PC-3 (cell line): ENCODE measurements around the gene PIGN.

ENCODE experiments used
- EZH2 ChIP-seq: fragments of 300-600 bp; sonication (generic); IDR thresholded peaks from one replicate; pipeline ENCODE4 v1.6.1; 2017; ENCODE audit warnings: antibody characterized with exemption, mild to moderate bottlenecking, low read length; ENCODE audit not compliant: unreplicated experiment
- TF ChIP-seq, protein P1 (sequence below): fragments of 300-600 bp; sonication (generic); conservative IDR thresholded peaks from 2 replicates; pipeline ENCODE4 v1.5.1; 2017; ENCODE audit warnings: antibody characterized with exemption, low read depth, mild to moderate bottlenecking, low read length

DNA sequence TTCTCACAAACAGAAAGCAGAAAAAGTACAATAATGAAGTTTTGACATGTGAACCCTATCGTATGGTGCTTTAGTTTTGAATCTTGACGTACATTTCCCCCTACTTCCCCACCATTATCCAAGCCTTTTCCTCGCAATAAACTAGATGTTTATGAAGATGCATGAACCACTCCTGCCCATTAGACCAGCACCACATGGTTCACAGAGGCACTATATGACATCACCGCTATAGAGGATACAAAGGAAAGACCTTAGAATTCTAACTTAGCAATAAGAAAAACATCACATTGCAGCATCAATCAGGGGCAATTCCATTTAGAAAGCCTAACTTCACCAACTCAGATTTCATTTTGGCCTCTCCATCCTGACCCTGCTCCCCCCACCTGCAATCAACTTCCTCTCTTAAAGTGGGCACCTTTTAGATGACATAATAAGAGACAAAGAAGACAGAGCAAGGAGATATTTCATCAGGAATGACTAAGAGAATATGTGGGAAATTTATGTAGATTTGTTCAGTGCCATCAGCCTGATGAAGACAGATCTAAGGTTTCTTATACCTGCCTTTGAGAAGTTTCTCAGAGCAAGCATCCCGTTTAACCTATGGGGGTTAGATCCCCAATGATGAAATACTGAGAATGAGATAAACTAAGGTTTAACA lies 124.9 kb downstream of the PIGN start:
- TF ChIP-seq, protein P1, sequence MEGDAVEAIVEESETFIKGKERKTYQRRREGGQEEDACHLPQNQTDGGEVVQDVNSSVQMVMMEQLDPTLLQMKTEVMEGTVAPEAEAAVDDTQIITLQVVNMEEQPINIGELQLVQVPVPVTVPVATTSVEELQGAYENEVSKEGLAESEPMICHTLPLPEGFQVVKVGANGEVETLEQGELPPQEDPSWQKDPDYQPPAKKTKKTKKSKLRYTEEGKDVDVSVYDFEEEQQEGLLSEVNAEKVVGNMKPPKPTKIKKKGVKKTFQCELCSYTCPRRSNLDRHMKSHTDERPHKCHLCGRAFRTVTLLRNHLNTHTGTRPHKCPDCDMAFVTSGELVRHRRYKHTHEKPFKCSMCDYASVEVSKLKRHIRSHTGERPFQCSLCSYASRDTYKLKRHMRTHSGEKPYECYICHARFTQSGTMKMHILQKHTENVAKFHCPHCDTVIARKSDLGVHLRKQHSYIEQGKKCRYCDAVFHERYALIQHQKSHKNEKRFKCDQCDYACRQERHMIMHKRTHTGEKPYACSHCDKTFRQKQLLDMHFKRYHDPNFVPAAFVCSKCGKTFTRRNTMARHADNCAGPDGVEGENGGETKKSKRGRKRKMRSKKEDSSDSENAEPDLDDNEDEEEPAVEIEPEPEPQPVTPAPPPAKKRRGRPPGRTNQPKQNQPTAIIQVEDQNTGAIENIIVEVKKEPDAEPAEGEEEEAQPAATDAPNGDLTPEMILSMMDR: no peak
- no peak for TF ChIP-seq EZH2
